ENCODE results near the gene MAP2.

GRCh38 chr2:209536363-209536762 lies 112.5 kb downstream of the MAP2 start:
- TF ChIP-seq, protein P1, sequence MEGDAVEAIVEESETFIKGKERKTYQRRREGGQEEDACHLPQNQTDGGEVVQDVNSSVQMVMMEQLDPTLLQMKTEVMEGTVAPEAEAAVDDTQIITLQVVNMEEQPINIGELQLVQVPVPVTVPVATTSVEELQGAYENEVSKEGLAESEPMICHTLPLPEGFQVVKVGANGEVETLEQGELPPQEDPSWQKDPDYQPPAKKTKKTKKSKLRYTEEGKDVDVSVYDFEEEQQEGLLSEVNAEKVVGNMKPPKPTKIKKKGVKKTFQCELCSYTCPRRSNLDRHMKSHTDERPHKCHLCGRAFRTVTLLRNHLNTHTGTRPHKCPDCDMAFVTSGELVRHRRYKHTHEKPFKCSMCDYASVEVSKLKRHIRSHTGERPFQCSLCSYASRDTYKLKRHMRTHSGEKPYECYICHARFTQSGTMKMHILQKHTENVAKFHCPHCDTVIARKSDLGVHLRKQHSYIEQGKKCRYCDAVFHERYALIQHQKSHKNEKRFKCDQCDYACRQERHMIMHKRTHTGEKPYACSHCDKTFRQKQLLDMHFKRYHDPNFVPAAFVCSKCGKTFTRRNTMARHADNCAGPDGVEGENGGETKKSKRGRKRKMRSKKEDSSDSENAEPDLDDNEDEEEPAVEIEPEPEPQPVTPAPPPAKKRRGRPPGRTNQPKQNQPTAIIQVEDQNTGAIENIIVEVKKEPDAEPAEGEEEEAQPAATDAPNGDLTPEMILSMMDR (IDR thresholded peaks at IDR 0.05) = no peak
- no peak for TF ChIP-seq POLR2A (IDR thresholded peaks at IDR 0.05)
- TF ChIP-seq POLR2AphosphoS5 (IDR thresholded peaks at IDR 0.05) = no peak
